SK-N-SH treated with all-trans-retinoic acid at 6 μM for 48 hours (cell line): ENCODE results near the gene ZNF423.

Experiments
- ATAC-seq: fragments of 200-7000 bp; cut with Tn5 transposase; 3 replicates; pipeline ENCODE4 v1.9.1; 2020; ENCODE audit warnings: mild to moderate bottlenecking, moderate library complexity
- ARNTL ChIP-seq: fragments of 450-650 bp; formaldehyde crosslinking; IDR thresholded peaks from 2 replicates; pipeline ENCODE4 v1.5.0; 2020; ENCODE audit warnings: low read depth, mild to moderate bottlenecking, moderate library complexity, borderline replicate concordance
- BACH2 ChIP-seq: fragments of 250-450 bp; sonication (Bioruptor Pico); IDR thresholded peaks from 2 replicates; pipeline ENCODE4 v1.9.0; 2021; ENCODE audit warnings: mild to moderate bottlenecking, borderline replicate concordance
- CSDC2 ChIP-seq: fragments of 250-450 bp; sonication (Bioruptor Pico); IDR thresholded peaks from 2 replicates; pipeline ENCODE4 v1.5.0; 2020; ENCODE audit warnings: mild to moderate bottlenecking, moderate library complexity
- GLIS3 ChIP-seq: fragments of 250-450 bp; sonication (Bioruptor Pico); IDR thresholded peaks from 2 replicates; pipeline ENCODE4 v1.5.0; 2020; ENCODE audit warnings: mild to moderate bottlenecking, moderate library complexity
- ISL1 ChIP-seq: fragments of 250-450 bp; sonication (Bioruptor Pico); IDR thresholded peaks from 2 replicates; pipeline ENCODE4 v2.1.2; 2022; ENCODE audit warnings: mild to moderate bottlenecking, moderate library complexity
- OSR1 ChIP-seq: fragments of 250-450 bp; sonication (Bioruptor Pico); IDR thresholded peaks from 2 replicates; pipeline ENCODE4 v1.8.0; 2022; ENCODE audit warnings: moderate library complexity, mild to moderate bottlenecking, inconsistent platforms
- PPARA ChIP-seq: fragments of 250-450 bp; sonication (Bioruptor Pico); IDR thresholded peaks from 2 replicates; pipeline ENCODE4 v1.5.0; 2020; ENCODE audit warnings: mild to moderate bottlenecking, borderline replicate concordance
- RARB ChIP-seq: fragments of 250-450 bp; sonication (Bioruptor Pico); IDR thresholded peaks from 2 replicates; pipeline ENCODE4 v1.8.0; 2021; ENCODE audit warnings: mild to moderate bottlenecking, moderate library complexity
- SNAI2 ChIP-seq: fragments of 250-450 bp; sonication (Bioruptor Pico); IDR thresholded peaks from 2 replicates; pipeline ENCODE4 v1.5.0; 2020; ENCODE audit warnings: mild to moderate bottlenecking, moderate library complexity
- TCF4 ChIP-seq: fragments of 250-450 bp; sonication (Bioruptor Pico); IDR thresholded peaks from 2 replicates; pipeline ENCODE4 v1.8.0; 2021; ENCODE audit warnings: mild to moderate bottlenecking, moderate library complexity, borderline replicate concordance
- TOX ChIP-seq: fragments of 250-450 bp; sonication (Bioruptor Pico); IDR thresholded peaks from 2 replicates; pipeline ENCODE4 v1.8.0; 2021; ENCODE audit warnings: mild to moderate bottlenecking, moderate library complexity, borderline replicate concordance
- ZC3H10 ChIP-seq: fragments of 250-450 bp; sonication (Bioruptor Pico); IDR thresholded peaks from 2 replicates; pipeline ENCODE4 v1.5.1; 2021; ENCODE audit warnings: mild to moderate bottlenecking, moderate library complexity
- ZFP3 ChIP-seq: fragments of 250-450 bp; sonication (Bioruptor Pico); IDR thresholded peaks from 2 replicates; pipeline ENCODE4 v1.5.0; 2020; ENCODE audit warnings: mild to moderate bottlenecking, moderate library complexity
- ZFP30 ChIP-seq: fragments of 450-650 bp; formaldehyde crosslinking; IDR thresholded peaks from 2 replicates; pipeline ENCODE4 v1.5.0; 2022; ENCODE audit warnings: mild to moderate bottlenecking, moderate library complexity
- ZNF565 ChIP-seq: fragments of 450-650 bp; formaldehyde crosslinking; conservative IDR thresholded peaks from 2 replicates; pipeline ENCODE4 v1.5.0; 2020; ENCODE audit warnings: low read depth, mild to moderate bottlenecking, moderate library complexity
- ZNF70 ChIP-seq: fragments of 450-650 bp; formaldehyde crosslinking; IDR thresholded peaks from 2 replicates; pipeline ENCODE4 v1.5.0; 2020; ENCODE audit warnings: mild to moderate bottlenecking, moderate library complexity
- ZNF8 ChIP-seq: fragments of 450-650 bp; formaldehyde crosslinking; IDR thresholded peaks from 2 replicates; pipeline ENCODE4 v1.5.0; 2020; ENCODE audit warnings: mild to moderate bottlenecking, moderate library complexity
- TF ChIP-seq, protein P1 (sequence below): fragments of 250-450 bp; sonication (Bioruptor Pico); IDR thresholded peaks from 2 replicates; pipeline ENCODE4 v1.5.1; 2020; ENCODE audit warnings: low read depth, mild to moderate bottlenecking, moderate library complexity
- TF ChIP-seq, protein P2 (sequence below): fragments of 250-450 bp; sonication (Bioruptor Pico); IDR thresholded peaks from 2 replicates; pipeline ENCODE4 v1.8.0; 2020; ENCODE audit warnings: mild to moderate bottlenecking, moderate library complexity, borderline replicate concordance
- TF ChIP-seq, protein P3 (sequence below): fragments of 250-450 bp; sonication (Bioruptor Pico); IDR thresholded peaks from 2 replicates; pipeline ENCODE4 v1.8.0; 2021; ENCODE audit warnings: low read depth, mild to moderate bottlenecking, moderate library complexity, borderline replicate concordance
- TF ChIP-seq, protein P4 (sequence below): fragments of 250-450 bp; sonication (Bioruptor Pico); IDR thresholded peaks from 2 replicates; pipeline ENCODE4 v1.5.0; 2020; ENCODE audit warnings: mild to moderate bottlenecking, moderate library complexity

ZNF423 gene

DNA sequence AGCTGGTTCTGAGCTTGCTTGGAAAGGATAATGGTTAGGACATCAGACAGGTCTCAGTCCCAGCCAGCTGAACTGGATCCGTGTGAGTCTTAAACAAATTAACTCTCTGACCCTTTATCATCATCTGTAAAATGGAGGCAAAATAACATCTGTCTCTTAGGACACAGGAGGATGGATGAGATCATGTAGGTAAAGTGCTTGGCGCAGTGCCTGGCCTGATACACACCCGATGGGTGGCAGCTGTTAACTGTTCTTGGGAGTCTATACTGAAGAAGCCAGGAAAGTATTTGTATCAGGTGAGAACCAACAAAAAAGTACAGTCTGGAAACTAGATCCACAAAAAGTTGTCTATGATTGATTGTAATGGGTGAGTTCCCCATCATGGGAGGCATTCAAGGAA lies 293.7 kb downstream of the ZNF423 start:
- no peak for ATAC-seq

DNA sequence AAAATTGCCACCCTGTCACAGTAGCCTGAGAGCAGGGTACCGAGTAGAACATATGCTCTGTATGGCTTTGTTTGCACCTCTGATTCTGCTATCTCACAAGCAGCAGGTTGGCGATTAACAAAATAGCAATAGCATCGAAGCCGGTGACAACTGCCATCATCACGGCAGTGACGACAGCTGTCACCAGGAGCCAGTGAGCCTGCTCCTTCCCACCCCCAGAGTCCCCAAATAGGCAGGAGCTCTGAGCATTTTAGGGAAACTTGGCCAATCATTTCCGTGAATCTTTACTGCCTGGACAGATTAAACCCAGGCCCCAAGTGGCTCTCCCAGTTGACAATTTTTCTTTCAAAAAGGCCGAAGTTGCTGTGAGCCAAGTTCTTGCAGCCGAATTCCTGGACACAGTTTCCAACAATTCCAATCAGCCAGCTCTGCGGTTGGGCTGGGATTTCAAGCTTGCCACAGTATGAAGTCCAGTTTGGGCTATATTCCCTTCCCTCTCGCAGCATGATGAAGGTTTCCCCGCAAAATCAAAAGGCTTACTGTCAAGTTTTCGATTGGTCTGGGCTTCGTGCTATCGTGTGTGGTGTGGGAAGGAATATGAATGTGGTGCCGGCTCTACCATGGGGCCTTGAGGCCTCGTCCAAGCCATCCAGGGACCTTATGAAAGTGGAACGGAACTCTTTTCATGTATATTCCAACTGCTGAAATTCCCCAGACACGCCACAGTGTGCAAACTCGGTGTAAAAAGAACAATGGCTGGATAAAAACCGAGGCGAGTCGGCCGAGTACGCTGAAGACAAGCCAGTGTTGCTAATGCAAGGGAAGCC lies 295.7 kb downstream of the ZNF423 start:
- no peak for ATAC-seq
- TF ChIP-seq SNAI2, result no peak
- no peak for TF ChIP-seq ZC3H10 (CRISPR knock-in tag)
- no peak for TF ChIP-seq GLIS3 (CRISPR knock-in tag)
- no peak for TF ChIP-seq ZFP3 (CRISPR knock-in tag)
- TF ChIP-seq, protein P1, sequence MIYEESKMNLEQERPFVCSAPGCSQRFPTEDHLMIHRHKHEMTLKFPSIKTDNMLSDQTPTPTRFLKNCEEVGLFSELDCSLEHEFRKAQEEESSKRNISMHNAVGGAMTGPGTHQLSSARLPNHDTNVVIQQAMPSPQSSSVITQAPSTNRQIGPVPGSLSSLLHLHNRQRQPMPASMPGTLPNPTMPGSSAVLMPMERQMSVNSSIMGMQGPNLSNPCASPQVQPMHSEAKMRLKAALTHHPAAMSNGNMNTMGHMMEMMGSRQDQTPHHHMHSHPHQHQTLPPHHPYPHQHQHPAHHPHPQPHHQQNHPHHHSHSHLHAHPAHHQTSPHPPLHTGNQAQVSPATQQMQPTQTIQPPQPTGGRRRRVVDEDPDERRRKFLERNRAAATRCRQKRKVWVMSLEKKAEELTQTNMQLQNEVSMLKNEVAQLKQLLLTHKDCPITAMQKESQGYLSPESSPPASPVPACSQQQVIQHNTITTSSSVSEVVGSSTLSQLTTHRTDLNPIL (CRISPR knock-in tag), result no peak
- TF ChIP-seq, protein P2, sequence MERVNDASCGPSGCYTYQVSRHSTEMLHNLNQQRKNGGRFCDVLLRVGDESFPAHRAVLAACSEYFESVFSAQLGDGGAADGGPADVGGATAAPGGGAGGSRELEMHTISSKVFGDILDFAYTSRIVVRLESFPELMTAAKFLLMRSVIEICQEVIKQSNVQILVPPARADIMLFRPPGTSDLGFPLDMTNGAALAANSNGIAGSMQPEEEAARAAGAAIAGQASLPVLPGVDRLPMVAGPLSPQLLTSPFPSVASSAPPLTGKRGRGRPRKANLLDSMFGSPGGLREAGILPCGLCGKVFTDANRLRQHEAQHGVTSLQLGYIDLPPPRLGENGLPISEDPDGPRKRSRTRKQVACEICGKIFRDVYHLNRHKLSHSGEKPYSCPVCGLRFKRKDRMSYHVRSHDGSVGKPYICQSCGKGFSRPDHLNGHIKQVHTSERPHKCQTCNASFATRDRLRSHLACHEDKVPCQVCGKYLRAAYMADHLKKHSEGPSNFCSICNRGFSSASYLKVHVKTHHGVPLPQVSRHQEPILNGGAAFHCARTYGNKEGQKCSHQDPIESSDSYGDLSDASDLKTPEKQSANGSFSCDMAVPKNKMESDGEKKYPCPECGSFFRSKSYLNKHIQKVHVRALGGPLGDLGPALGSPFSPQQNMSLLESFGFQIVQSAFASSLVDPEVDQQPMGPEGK, result no peak
- no peak for TF ChIP-seq ZNF8
- no peak for TF ChIP-seq TCF4 (CRISPR knock-in tag)
- no peak for TF ChIP-seq OSR1 (CRISPR knock-in tag)
- TF ChIP-seq BACH2 (CRISPR knock-in tag), result no peak
- no peak for TF ChIP-seq RARB (CRISPR knock-in tag)
- TF ChIP-seq, protein P3, sequence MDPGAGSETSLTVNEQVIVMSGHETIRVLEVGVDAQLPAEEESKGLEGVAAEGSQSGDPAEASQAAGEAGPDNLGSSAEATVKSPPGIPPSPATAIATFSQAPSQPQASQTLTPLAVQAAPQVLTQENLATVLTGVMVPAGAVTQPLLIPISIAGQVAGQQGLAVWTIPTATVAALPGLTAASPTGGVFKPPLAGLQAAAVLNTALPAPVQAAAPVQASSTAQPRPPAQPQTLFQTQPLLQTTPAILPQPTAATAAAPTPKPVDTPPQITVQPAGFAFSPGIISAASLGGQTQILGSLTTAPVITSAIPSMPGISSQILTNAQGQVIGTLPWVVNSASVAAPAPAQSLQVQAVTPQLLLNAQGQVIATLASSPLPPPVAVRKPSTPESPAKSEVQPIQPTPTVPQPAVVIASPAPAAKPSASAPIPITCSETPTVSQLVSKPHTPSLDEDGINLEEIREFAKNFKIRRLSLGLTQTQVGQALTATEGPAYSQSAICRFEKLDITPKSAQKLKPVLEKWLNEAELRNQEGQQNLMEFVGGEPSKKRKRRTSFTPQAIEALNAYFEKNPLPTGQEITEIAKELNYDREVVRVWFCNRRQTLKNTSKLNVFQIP, result no peak
- TF ChIP-seq TOX (CRISPR knock-in tag), result no peak
- no peak for TF ChIP-seq CSDC2 (CRISPR knock-in tag)
- TF ChIP-seq ZNF70 (CRISPR knock-in tag), result no peak
- no peak for TF ChIP-seq ZFP30 (CRISPR knock-in tag)
- TF ChIP-seq ZNF565, result no peak

More for the DNA sequence above, 293.7 kb downstream of the ZNF423 start:
- TF ChIP-seq GLIS3 (CRISPR knock-in tag), result no peak
- no peak for TF ChIP-seq ZFP3 (CRISPR knock-in tag)
- no peak for TF ChIP-seq RARB (CRISPR knock-in tag)
- no peak for TF ChIP-seq ZC3H10 (CRISPR knock-in tag)
- no peak for TF ChIP-seq PPARA (CRISPR knock-in tag)
- TF ChIP-seq BACH2 (CRISPR knock-in tag), result no peak
- TF ChIP-seq TCF4 (CRISPR knock-in tag), result no peak
- TF ChIP-seq, protein P2, result no peak
- no peak for TF ChIP-seq ZNF565
- TF ChIP-seq ISL1 (CRISPR knock-in tag), result no peak
- TF ChIP-seq ARNTL (CRISPR knock-in tag), result no peak
- no peak for TF ChIP-seq ZFP30 (CRISPR knock-in tag)
- TF ChIP-seq CSDC2 (CRISPR knock-in tag), result no peak
- TF ChIP-seq TOX (CRISPR knock-in tag), result no peak
- TF ChIP-seq, protein P4, sequence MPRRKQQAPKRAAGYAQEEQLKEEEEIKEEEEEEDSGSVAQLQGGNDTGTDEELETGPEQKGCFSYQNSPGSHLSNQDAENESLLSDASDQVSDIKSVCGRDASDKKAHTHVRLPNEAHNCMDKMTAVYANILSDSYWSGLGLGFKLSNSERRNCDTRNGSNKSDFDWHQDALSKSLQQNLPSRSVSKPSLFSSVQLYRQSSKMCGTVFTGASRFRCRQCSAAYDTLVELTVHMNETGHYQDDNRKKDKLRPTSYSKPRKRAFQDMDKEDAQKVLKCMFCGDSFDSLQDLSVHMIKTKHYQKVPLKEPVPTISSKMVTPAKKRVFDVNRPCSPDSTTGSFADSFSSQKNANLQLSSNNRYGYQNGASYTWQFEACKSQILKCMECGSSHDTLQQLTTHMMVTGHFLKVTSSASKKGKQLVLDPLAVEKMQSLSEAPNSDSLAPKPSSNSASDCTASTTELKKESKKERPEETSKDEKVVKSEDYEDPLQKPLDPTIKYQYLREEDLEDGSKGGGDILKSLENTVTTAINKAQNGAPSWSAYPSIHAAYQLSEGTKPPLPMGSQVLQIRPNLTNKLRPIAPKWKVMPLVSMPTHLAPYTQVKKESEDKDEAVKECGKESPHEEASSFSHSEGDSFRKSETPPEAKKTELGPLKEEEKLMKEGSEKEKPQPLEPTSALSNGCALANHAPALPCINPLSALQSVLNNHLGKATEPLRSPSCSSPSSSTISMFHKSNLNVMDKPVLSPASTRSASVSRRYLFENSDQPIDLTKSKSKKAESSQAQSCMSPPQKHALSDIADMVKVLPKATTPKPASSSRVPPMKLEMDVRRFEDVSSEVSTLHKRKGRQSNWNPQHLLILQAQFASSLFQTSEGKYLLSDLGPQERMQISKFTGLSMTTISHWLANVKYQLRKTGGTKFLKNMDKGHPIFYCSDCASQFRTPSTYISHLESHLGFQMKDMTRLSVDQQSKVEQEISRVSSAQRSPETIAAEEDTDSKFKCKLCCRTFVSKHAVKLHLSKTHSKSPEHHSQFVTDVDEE (CRISPR knock-in tag), result no peak
- TF ChIP-seq, protein P1 (CRISPR knock-in tag), result no peak
